ENCODE results near the gene BLTP1. TPM values are rescaled to one million over a fixed set of nuclear protein-coding genes. Genes with fewer than 3 reads are reported as not detected.

BLTP1 gene
- total RNA-seq, 3 donors from 2014 or later: 8.9 to 11.3 (median 10.7) TPM

Other genes starting within 250 kb of the BLTP1 start
- gene TRPC3, start 200.3 kb upstream of the BLTP1 start, total RNA-seq: under 1 TPM in 2 of 3 donors, not detected in 1; 0.33 to 0.63 TPM
- not detected for gene ADAD1, start 226.7 kb downstream of the BLTP1 start, total RNA-seq